Liver (tissue), 9 donors: ENCODE measurements around the gene TAPT1. TPM values are rescaled to one million over a fixed set of nuclear protein-coding genes. Genes with fewer than 3 reads are reported as not detected.

ENCODE experiments used
- DNase-seq: peaks from one replicate; pipeline ENCODE4 v3.0.0-alpha.2; 2017; ENCODE audit warnings: low spot score
- H3K27ac ChIP-seq, 2 donors: one replicate each; pipeline ENCODE4 v1.7.0; 2013; ENCODE audit warnings: inconsistent platforms in 2 of 2, low read length in 2 of 2, control low read depth in 1 of 2, low read depth in 1 of 2, mild to moderate bottlenecking in 1 of 2
- H3K27me3 ChIP-seq, 4 donors: one replicate each; pipeline versions ENCODE4 v1.6.1 to v1.7.0; 2013; ENCODE audit warnings: low read length in 3 of 4, inconsistent platforms in 1 of 4, mild to moderate bottlenecking in 1 of 4, moderate library complexity in 1 of 4; ENCODE audit not compliant: control insufficient read depth in 4 of 4, insufficient read depth in 4 of 4
- H3K36me3 ChIP-seq, 4 donors: one replicate each; pipeline versions ENCODE4 v1.6.1 to v1.7.0; 2013; ENCODE audit warnings: low read length in 3 of 4, mild to moderate bottlenecking in 3 of 4, low read depth in 1 of 4, moderate library complexity in 1 of 4; ENCODE audit not compliant: control insufficient read depth in 4 of 4, insufficient read depth in 3 of 4
- H3K4me1 ChIP-seq, 4 donors: one replicate each; pipeline versions ENCODE4 v1.6.1 to v1.7.0; 2013; ENCODE audit warnings: low read length in 3 of 4, mild to moderate bottlenecking in 3 of 4, moderate library complexity in 1 of 4; ENCODE audit not compliant: control insufficient read depth in 4 of 4, insufficient read depth in 4 of 4
- H3K4me3 ChIP-seq, 3 donors: one replicate each; pipeline versions ENCODE4 v1.6.1 to v1.7.0; 2013; ENCODE audit warnings: low read length in 3 of 3, control low read depth in 1 of 3, low read depth in 1 of 3, mild to moderate bottlenecking in 1 of 3
- H3K9ac ChIP-seq, 2 donors: one replicate each; pipeline ENCODE4 v1.7.0; 2013; ENCODE audit warnings: low read length in 2 of 2, mild to moderate bottlenecking in 2 of 2, moderate library complexity in 2 of 2, control low read depth in 1 of 2, low read depth in 1 of 2
- H3K9me3 ChIP-seq, 4 donors: one replicate each; pipeline versions ENCODE4 v1.6.1 to v1.7.0; 2013; ENCODE audit warnings: low read length in 3 of 4; ENCODE audit not compliant: control insufficient read depth in 4 of 4
- EGR1 ChIP-seq, 2 donors: IDR thresholded peaks; 2 replicates each; pipeline ENCODE4 v1.6.1; 2016 to 2018; ENCODE audit warnings: antibody characterized with exemption in 2 of 2, low read depth in 2 of 2
- FOXA1 ChIP-seq: IDR thresholded peaks from 2 replicates; pipeline ENCODE4 v1.6.1; 2016; ENCODE audit warnings: antibody characterized with exemption
- FOXA2 ChIP-seq: IDR thresholded peaks from 2 replicates; pipeline ENCODE4 v1.6.1; 2016; ENCODE audit warnings: antibody characterized with exemption
- GABPA ChIP-seq, 2 donors: IDR thresholded peaks in 1 of 2; conservative IDR thresholded peaks in 1 of 2; 2 replicates each; pipeline ENCODE4 v1.6.1; 2016; ENCODE audit warnings: antibody characterized with exemption in 2 of 2, mild to moderate bottlenecking in 1 of 2, moderate library complexity in 1 of 2
- HNF4A ChIP-seq, 2 donors: conservative IDR thresholded peaks; 2 replicates each; pipeline ENCODE4 v1.6.1; 2016; ENCODE audit warnings: antibody characterized with exemption in 2 of 2, mild to moderate bottlenecking in 2 of 2
- HNF4G ChIP-seq: IDR thresholded peaks from 2 replicates; pipeline ENCODE4 v1.6.1; 2016; ENCODE audit warnings: antibody characterized with exemption
- JUND ChIP-seq, 2 donors: IDR thresholded peaks; 2 replicates each; pipeline ENCODE4 v1.6.1; 2016; ENCODE audit warnings: antibody characterized with exemption in 2 of 2
- NR2F2 ChIP-seq: IDR thresholded peaks from 2 replicates; pipeline ENCODE4 v1.6.1; 2016; ENCODE audit warnings: antibody characterized with exemption
- RAD21 ChIP-seq, 2 donors: IDR thresholded peaks; 2 replicates each; pipeline ENCODE4 v1.6.1; 2016; ENCODE audit warnings: antibody characterized with exemption in 2 of 2, mild to moderate bottlenecking in 2 of 2
- RXRA ChIP-seq, 2 donors: IDR thresholded peaks; 2 replicates each; pipeline ENCODE4 v1.6.1; 2017 to 2018; ENCODE audit warnings: antibody characterized with exemption in 2 of 2, mild to moderate bottlenecking in 1 of 2
- SP1 ChIP-seq: IDR thresholded peaks from 2 replicates; pipeline ENCODE4 v1.6.1; 2018; ENCODE audit warnings: antibody characterized with exemption, mild to moderate bottlenecking
- TAF1 ChIP-seq: conservative IDR thresholded peaks from 2 replicates; pipeline ENCODE4 v1.6.1; 2016; ENCODE audit warnings: antibody characterized with exemption, mild to moderate bottlenecking
- YY1 ChIP-seq: IDR thresholded peaks from 2 replicates; pipeline ENCODE4 v1.6.1; 2016; ENCODE audit warnings: antibody characterized with exemption, mild to moderate bottlenecking
- WGBS: extraction: QIAGEN DNeasy Blood & Tissue Kit; methylation state at CpG from one replicate; pipeline ENCODE4 v1.1.7; 2013; 5-methylcytosine and 5-hydroxymethylcytosine counted together
- polyA plus RNA-seq, 2 donors: library from polyadenylated mRNA; stranded (reverse) in 1 of 2; unstranded in 1 of 2; fragments of 200-250 nt in 1 of 2; fragments of >200 nt in 1 of 2; fragmentation: Nextera tagmentation in 1 of 2; extraction: Ambion mirVana in 1 of 2; gene quantifications; one replicate each; pipeline versions ENCODE4 v1.2.1 to v1.2.3, GENCODE V29; 2013 to 2015
- total RNA-seq, 2 donors: library from RNA; depleted of rRNA; stranded (reverse); fragments of >200 nt; gene quantifications; one replicate each; pipeline ENCODE4 v1.2.3, GENCODE V29; 2014
- TF ChIP-seq, protein P1 (sequence below): IDR thresholded peaks from 2 replicates; pipeline ENCODE4 v1.6.1; 2016; ENCODE audit warnings: antibody characterized with exemption
- TF ChIP-seq, protein P2 (sequence below): IDR thresholded peaks from 2 replicates; pipeline ENCODE4 v1.6.1; 2016; ENCODE audit warnings: antibody characterized with exemption
- TF ChIP-seq, protein P3 (sequence below): IDR thresholded peaks from 2 replicates; pipeline ENCODE4 v1.6.1; 2016; ENCODE audit warnings: antibody characterized with exemption, mild to moderate bottlenecking
- TF ChIP-seq, protein P4 (sequence below): IDR thresholded peaks from 2 replicates; pipeline ENCODE4 v1.6.1; 2016; ENCODE audit warnings: antibody characterized with exemption
- donor health status: healthy.
- donor health status: healthy.
- donor health status: healthy.
- donor health status: healthy.
- donor health status: healthy.

The TAPT1 gene
- total and polyA plus RNA-seq, 4 donors = 12.2 to 53.7 (median 22.1) TPM

DNA sequence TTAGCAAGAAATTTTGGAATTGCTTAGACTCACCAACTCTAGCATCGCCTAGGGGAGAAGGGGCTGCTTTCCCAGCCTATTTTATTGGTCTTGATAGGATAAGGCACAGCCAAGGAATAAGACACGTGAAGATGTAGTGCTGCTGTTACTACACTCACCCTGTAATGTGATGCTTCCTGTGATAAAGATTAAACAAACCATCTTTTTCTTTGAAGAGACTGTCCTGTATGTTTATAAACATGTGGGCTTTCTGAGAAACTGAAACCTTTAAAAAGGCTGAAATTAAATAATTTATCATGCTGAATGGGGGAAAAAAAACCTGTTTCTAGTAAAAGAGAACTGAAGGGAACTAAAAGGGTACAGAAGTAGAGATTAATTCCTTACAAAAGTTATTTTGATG, 13.2 kb downstream of the TAPT1 start:
- 85% methylated on average over 2 of the region's 2 CpGs for WGBS
- Histone ChIP-seq H3K9ac (no peak overlapping the region), H3K4me3 (no peak overlapping the region), H3K9me3 (no peaks in the 10 kb centered on the region), H3K4me1 (peaks cover 3 to 20% (median 12%) of the 10 kb centered on the region in 4 donors), H3K27ac (no peak overlapping the region), H3K36me3 (peaks cover 0 to 6% (median 3%) of the 10 kb centered on the region in 4 donors), H3K27me3 (no peaks in the 10 kb centered on the region)
- no peak for DNase-seq
- no peak for TF ChIP-seq GABPA (IDR thresholded peaks at IDR 0.05 in 1 of 2, conservative IDR thresholded peaks at IDR 0.05 in 1 of 2)
- no peak for TF ChIP-seq HNF4G
- TF ChIP-seq SP1 = no peak
- no peak for TF ChIP-seq JUND (IDR thresholded peaks at IDR 0.05)

DNA sequence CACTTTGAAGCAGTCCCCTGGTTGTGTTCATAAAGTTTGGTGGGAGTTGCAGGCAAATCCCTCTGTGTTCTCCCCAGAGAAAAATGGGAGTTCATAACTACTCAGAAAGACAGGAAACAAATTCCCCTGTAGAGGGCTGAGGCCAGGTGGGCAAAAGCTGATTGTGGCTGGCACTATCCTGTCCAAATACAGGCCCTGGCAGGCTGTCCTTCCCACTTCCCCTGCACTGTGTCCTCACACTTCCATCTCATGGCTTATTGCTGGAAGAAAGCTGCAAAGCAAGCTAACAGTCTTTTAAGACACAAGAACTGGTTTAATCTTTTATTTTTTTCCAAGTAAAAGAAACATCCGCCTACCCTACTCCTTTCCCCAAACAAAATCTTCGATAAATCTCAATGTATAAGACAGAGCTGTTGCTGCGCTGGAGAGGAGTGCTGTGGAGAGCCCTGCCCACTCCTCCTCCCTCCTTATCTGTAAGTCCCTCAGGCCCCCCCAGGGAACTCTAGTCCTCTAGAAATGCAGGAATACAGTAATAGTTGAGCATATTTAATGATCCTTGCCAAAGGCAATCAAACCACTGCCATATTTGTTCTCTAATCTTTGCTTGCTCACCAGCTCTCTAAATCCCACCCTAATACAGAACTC, 14.0 kb downstream of the TAPT1 start:
- Histone ChIP-seq H3K9me3 (no peaks in the 10 kb centered on the region), H3K27me3 (no peaks in the 10 kb centered on the region), H3K36me3 (peaks cover 0 to 5% (median 3%) of the 10 kb centered on the region in 4 donors), H3K9ac (no peak overlapping the region), H3K4me1 (peaks cover 3 to 16% (median 12%) of the 10 kb centered on the region in 4 donors), H3K27ac (no peak overlapping the region), H3K4me3 (no peak overlapping the region)
- no peak for DNase-seq
- no peak for TF ChIP-seq RXRA (IDR thresholded peaks at IDR 0.05)
- no peak for TF ChIP-seq SP1
- TF ChIP-seq YY1 = no peak
- TF ChIP-seq HNF4G = no peak
- no peak for TF ChIP-seq FOXA1
- TF ChIP-seq JUND (IDR thresholded peaks at IDR 0.05) = no peak
- no peak for TF ChIP-seq FOXA2
- WGBS = 91% methylated on average over 3 of the region's 3 CpGs

DNA sequence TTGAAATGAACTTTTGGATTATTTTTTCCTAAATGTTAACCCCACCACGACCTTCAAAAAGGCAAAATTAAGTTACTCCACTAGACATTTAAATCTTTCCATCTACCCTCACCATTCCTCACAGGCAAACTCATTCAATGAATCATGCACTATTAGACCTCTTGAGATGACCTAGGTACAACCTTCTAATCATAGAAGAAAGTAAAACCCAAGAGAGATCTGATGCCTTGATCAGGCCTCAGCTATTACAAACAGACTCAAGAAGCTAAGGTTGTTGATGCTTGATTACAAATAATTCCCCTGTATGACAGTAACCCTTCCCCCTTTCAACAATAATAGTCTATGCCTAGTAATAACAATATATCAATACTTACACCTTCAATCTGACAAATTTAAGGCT, 18.9 kb downstream of the TAPT1 start:
- H3K9ac ChIP-seq = no peak overlapping the region
- no peak overlapping the region for H3K4me3 ChIP-seq
- H3K27ac ChIP-seq = no peak overlapping the region
- H3K9me3 ChIP-seq = no peaks in the 10 kb centered on the region
- no peak for DNase-seq
- WGBS = 92% methylated on average over 1 of the region's 1 CpG
- no peaks in the 10 kb centered on the region for H3K27me3 ChIP-seq
- peaks cover 2 to 17% (median 8%) of the 10 kb centered on the region in 4 donors for H3K4me1 ChIP-seq
- H3K36me3 ChIP-seq = peaks cover 0 to 8% (median 2%) of the 10 kb centered on the region in 4 donors
- TF ChIP-seq, protein P1, sequence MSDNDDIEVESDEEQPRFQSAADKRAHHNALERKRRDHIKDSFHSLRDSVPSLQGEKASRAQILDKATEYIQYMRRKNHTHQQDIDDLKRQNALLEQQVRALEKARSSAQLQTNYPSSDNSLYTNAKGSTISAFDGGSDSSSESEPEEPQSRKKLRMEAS = no peak
- no peak for TF ChIP-seq FOXA2
- no peak for TF ChIP-seq NR2F2
- TF ChIP-seq EGR1 (IDR thresholded peaks at IDR 0.05; ENCODE audit: low read depth in 2 of 2) = no peak
- no peak for TF ChIP-seq JUND (IDR thresholded peaks at IDR 0.05)
- no peak for TF ChIP-seq HNF4A (conservative IDR thresholded peaks at IDR 0.05)
- no peak for TF ChIP-seq TAF1
- TF ChIP-seq, protein P2, sequence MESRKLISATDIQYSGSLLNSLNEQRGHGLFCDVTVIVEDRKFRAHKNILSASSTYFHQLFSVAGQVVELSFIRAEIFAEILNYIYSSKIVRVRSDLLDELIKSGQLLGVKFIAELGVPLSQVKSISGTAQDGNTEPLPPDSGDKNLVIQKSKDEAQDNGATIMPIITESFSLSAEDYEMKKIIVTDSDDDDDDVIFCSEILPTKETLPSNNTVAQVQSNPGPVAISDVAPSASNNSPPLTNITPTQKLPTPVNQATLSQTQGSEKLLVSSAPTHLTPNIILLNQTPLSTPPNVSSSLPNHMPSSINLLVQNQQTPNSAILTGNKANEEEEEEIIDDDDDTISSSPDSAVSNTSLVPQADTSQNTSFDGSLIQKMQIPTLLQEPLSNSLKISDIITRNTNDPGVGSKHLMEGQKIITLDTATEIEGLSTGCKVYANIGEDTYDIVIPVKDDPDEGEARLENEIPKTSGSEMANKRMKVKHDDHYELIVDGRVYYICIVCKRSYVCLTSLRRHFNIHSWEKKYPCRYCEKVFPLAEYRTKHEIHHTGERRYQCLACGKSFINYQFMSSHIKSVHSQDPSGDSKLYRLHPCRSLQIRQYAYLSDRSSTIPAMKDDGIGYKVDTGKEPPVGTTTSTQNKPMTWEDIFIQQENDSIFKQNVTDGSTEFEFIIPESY = no peak
- no peak for TF ChIP-seq HNF4G
- TF ChIP-seq, protein P3, sequence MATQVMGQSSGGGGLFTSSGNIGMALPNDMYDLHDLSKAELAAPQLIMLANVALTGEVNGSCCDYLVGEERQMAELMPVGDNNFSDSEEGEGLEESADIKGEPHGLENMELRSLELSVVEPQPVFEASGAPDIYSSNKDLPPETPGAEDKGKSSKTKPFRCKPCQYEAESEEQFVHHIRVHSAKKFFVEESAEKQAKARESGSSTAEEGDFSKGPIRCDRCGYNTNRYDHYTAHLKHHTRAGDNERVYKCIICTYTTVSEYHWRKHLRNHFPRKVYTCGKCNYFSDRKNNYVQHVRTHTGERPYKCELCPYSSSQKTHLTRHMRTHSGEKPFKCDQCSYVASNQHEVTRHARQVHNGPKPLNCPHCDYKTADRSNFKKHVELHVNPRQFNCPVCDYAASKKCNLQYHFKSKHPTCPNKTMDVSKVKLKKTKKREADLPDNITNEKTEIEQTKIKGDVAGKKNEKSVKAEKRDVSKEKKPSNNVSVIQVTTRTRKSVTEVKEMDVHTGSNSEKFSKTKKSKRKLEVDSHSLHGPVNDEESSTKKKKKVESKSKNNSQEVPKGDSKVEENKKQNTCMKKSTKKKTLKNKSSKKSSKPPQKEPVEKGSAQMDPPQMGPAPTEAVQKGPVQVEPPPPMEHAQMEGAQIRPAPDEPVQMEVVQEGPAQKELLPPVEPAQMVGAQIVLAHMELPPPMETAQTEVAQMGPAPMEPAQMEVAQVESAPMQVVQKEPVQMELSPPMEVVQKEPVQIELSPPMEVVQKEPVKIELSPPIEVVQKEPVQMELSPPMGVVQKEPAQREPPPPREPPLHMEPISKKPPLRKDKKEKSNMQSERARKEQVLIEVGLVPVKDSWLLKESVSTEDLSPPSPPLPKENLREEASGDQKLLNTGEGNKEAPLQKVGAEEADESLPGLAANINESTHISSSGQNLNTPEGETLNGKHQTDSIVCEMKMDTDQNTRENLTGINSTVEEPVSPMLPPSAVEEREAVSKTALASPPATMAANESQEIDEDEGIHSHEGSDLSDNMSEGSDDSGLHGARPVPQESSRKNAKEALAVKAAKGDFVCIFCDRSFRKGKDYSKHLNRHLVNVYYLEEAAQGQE = no peak
- no peak for TF ChIP-seq RXRA (IDR thresholded peaks at IDR 0.05)
- TF ChIP-seq FOXA1 = no peak
- no peak for TF ChIP-seq RAD21 (IDR thresholded peaks at IDR 0.05)
- TF ChIP-seq YY1 = no peak
- TF ChIP-seq, protein P4, sequence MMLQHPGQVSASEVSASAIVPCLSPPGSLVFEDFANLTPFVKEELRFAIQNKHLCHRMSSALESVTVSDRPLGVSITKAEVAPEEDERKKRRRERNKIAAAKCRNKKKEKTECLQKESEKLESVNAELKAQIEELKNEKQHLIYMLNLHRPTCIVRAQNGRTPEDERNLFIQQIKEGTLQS = no peak
- TF ChIP-seq SP1 = no peak
